Body of pancreas (tissue), 4 donors: ENCODE results near the gene KRT80. TPM values are rescaled to one million over a fixed set of nuclear protein-coding genes. Genes with fewer than 3 reads are reported as not detected.

Experiments
- ATAC-seq: fragments of 150-250 bp; one replicate; pipeline ENCODE4 v1.9.1; 2016
- DNase-seq, 4 donors: peaks; one replicate each; pipeline ENCODE4 v3.0.0-alpha.2; 2019
- H3K27ac ChIP-seq, 4 donors: fragments of 200-600 bp; sonication (generic); 1 replicate in 3 of 4; 2 replicates in 1 of 4; pipeline versions ENCODE4 v1.5.1 to v1.6.1; 2016 to 2019; ENCODE audit warnings: mild to moderate bottlenecking in 1 of 4, mixed read lengths in 1 of 4, moderate library complexity in 1 of 4
- H3K27me3 ChIP-seq, 2 donors: fragments of 200-600 bp; sonication (generic); one replicate each; pipeline ENCODE4 v1.6.0; 2016; ENCODE audit warnings: mild to moderate bottlenecking in 1 of 2
- H3K36me3 ChIP-seq, 2 donors: fragments of 200-600 bp; sonication (generic); replicated peaks in 1 of 2; 2 replicates each; pipeline ENCODE4 v1.5.1; 2016; ENCODE audit warnings: low read depth in 2 of 2; ENCODE audit not compliant: insufficient read depth in 1 of 2
- H3K4me1 ChIP-seq: fragments of 200-600 bp; sonication (generic); one replicate; pipeline ENCODE4 v1.6.0; 2016
- H3K4me3 ChIP-seq, 2 donors: fragments of 200-600 bp; sonication (generic); 1 replicate in 1 of 2; 2 replicates in 1 of 2; pipeline ENCODE4 v1.5.1; 2016 to 2019
- H3K9me3 ChIP-seq, 3 donors: fragments of 200-600 bp; sonication (generic); 1 replicate in 2 of 3; 2 replicates in 1 of 3; pipeline ENCODE4 v1.5.1; 2016
- CTCF ChIP-seq, 7 experiments: fragments of 450-650 bp in 4 of 7; fragments of 200-600 bp in 3 of 7; sonication (generic) in 3 of 7; IDR thresholded peaks; one replicate each; pipeline ENCODE4 v1.5.1; 2016 to 2019; ENCODE audit warnings: antibody characterized with exemption in 7 of 7
- POLR2A ChIP-seq, 3 donors: fragments of 450-650 bp; IDR thresholded peaks; one replicate each; pipeline ENCODE4 v1.6.1; 2016; ENCODE audit warnings: antibody characterized with exemption in 3 of 3, mild to moderate bottlenecking in 2 of 3
- WGBS, 2 donors: methylation state at CpG; one replicate each; pipeline ENCODE4 v1.1.5; 2017; 5-methylcytosine and 5-hydroxymethylcytosine counted together
- intact Hi-C: fragments of 100-400 bp; cut with DNase I; formaldehyde crosslinking; loops from one replicate; pipeline ENCODE4 v1.15.1; 2023
- total RNA-seq, 2 donors: library from RNA; depleted of rRNA; stranded (reverse); fragments of >200 nt; gene quantifications; one replicate each; pipeline ENCODE4 v1.1.0, GENCODE V29; 2016

Gene KRT80
- total RNA-seq, 2 donors from 2014 or later = 10.2 to 11.9 TPM

- ATAC-seq (no peak), DNase-seq (peak in 1 of 4 donors; percentile 39)
- Histone ChIP-seq H3K4me1 (peaks cover 7% of the 10 kb centered on the region), H3K9me3 (no peaks in the 10 kb centered on the region), H3K27me3 (no peaks in the 10 kb centered on the region), H3K36me3 (no peaks in the 10 kb centered on the region), H3K27ac (no peak overlapping the region), H3K4me3 (no peak overlapping the region)
- no peak for TF ChIP-seq POLR2A (IDR thresholded peaks at IDR 0.05)
- TF ChIP-seq CTCF (IDR thresholded peaks at IDR 0.05) = no peak
- intact Hi-C loops = no loop called here
- WGBS, 2 donors = 64 to 67% methylated on average over 7 to 9 of the region's 9 CpGs
Measured at GRCh38 chr12:52170827-52171226, 21.0 kb downstream of the KRT80 start.

GRCh38 chr12:52169886-52170285, 21.9 kb downstream of the KRT80 start:
- no peaks in the 10 kb centered on the region for H3K9me3 ChIP-seq
- no peaks in the 10 kb centered on the region for H3K27me3 ChIP-seq
- no peak for DNase-seq
- H3K4me3 ChIP-seq = no peak overlapping the region
- TF ChIP-seq CTCF (IDR thresholded peaks at IDR 0.05) (no peak), POLR2A (IDR thresholded peaks at IDR 0.05) (no peak)
- WGBS, 2 donors = 77 to 100% methylated on average over 1 of the region's 1 CpG
- no peaks in the 10 kb centered on the region for H3K36me3 ChIP-seq
- H3K27ac ChIP-seq = no peak overlapping the region
- intact Hi-C loops = loop anchor here (5.0 kb wide), 1 partner anchor 42 kb away; no protein-coding TSS in a partner anchor
- ATAC-seq = no peak
- H3K4me1 ChIP-seq = no peaks in the 10 kb centered on the region

GRCh38 chr12:52168019-52168717, 23.6 kb downstream of the KRT80 start:
- DNase-seq (no peak), ATAC-seq (no peak)
- H3K9me3 ChIP-seq = no peaks in the 10 kb centered on the region
- H3K4me3 ChIP-seq = no peak overlapping the region
- intact Hi-C loops = loop anchor here (5.0 kb wide), 1 partner anchor 44 kb away; no protein-coding TSS in a partner anchor
- TF ChIP-seq POLR2A (IDR thresholded peaks at IDR 0.05) (no peak), CTCF (IDR thresholded peaks at IDR 0.05) (no peak)
- H3K27ac ChIP-seq = no peak overlapping the region
- 87 to 88% methylated on average over 12 of the region's 12 CpGs for WGBS, 2 donors
- peaks cover 13% of the 10 kb centered on the region for H3K4me1 ChIP-seq
- H3K36me3 ChIP-seq = no peaks in the 10 kb centered on the region
- no peaks in the 10 kb centered on the region for H3K27me3 ChIP-seq

GRCh38 chr12:52167526-52167925, 24.3 kb downstream of the KRT80 start:
- ATAC-seq (no peak), DNase-seq (no peak)
- TF ChIP-seq CTCF (IDR thresholded peaks at IDR 0.05) (no peak), POLR2A (IDR thresholded peaks at IDR 0.05) (no peak)
- no peaks in the 10 kb centered on the region for H3K27me3 ChIP-seq
- H3K4me3 ChIP-seq = no peak overlapping the region
- H3K4me1 ChIP-seq = peaks cover 13% of the 10 kb centered on the region
- H3K9me3 ChIP-seq = no peaks in the 10 kb centered on the region
- intact Hi-C loops = loop anchor here (5.0 kb wide), 1 partner anchor 45 kb away; no protein-coding TSS in a partner anchor
- 64 to 65% methylated on average over 2 to 3 of the region's 3 CpGs for WGBS, 2 donors
- no peak overlapping the region for H3K27ac ChIP-seq
- no peaks in the 10 kb centered on the region for H3K36me3 ChIP-seq

GRCh38 chr12:52166672-52167071, 25.1 kb downstream of the KRT80 start:
- no peak overlapping the region for H3K27ac ChIP-seq
- no peak overlapping the region for H3K4me3 ChIP-seq
- ATAC-seq (no peak), DNase-seq (no peak)
- WGBS, 2 donors = 68 to 74% methylated on average over 1 of the region's 1 CpG
- peaks cover 13% of the 10 kb centered on the region for H3K4me1 ChIP-seq
- intact Hi-C loops = loop anchor here (5.0 kb wide), 1 partner anchor 46 kb away; no protein-coding TSS in a partner anchor
- no peaks in the 10 kb centered on the region for H3K36me3 ChIP-seq
- H3K9me3 ChIP-seq = no peaks in the 10 kb centered on the region
- TF ChIP-seq POLR2A (IDR thresholded peaks at IDR 0.05) (no peak), CTCF (IDR thresholded peaks at IDR 0.05) (no peak)
- H3K27me3 ChIP-seq = no peaks in the 10 kb centered on the region
